Common myeloid progenitor, CD34-positive (primary cell): ENCODE data around the gene CFAP47.

Experiments used
- CTCF ChIA-PET: fragments of 350-600 bp; sonication (Branson Sonifier 250); formaldehyde crosslinking; loops from one replicate; lab custom pipeline; 2021; ENCODE audit warnings: antibody characterized with exemption; lab: Charles Lee
- POLR2A ChIA-PET: fragments of 350-600 bp; sonication (Branson Sonifier 250); formaldehyde crosslinking; loops from one replicate; lab custom pipeline; 2021; ENCODE audit warnings: antibody characterized with exemption; lab: Charles Lee
- DNase-seq, 3 donors: peaks; one replicate each; pipeline versions ENCODE4 v3.0.0 to v3.0.0-alpha.2; 2013
- H3K27ac ChIP-seq, 2 experiments: 1 replicate in 1 of 2; 2 replicates in 1 of 2; pipeline ENCODE4 v1.7.0; 2013; ENCODE audit warnings: inconsistent platforms in 2 of 2, low read length in 2 of 2, mild to moderate bottlenecking in 2 of 2, low read depth in 1 of 2, moderate library complexity in 1 of 2; ENCODE audit not compliant: severe bottlenecking in 2 of 2, insufficient read depth in 1 of 2, poor library complexity in 1 of 2
- H3K27me3 ChIP-seq, 5 experiments: replicated peaks in 2 of 5; 1 replicate in 3 of 5; 2 replicates in 2 of 5; pipeline versions ENCODE4 v1.6.1 to v1.7.0; 2013; ENCODE audit warnings: low read length in 4 of 5, mild to moderate bottlenecking in 2 of 5, moderate library complexity in 2 of 5, inconsistent platforms in 1 of 5; ENCODE audit not compliant: insufficient read depth in 5 of 5, control insufficient read depth in 4 of 5
- H3K36me3 ChIP-seq, 4 experiments: 1 replicate in 2 of 4; 2 replicates in 2 of 4; pipeline versions ENCODE4 v1.6.1 to v1.7.0; 2013; ENCODE audit warnings: low read length in 3 of 4, control low read depth in 1 of 4, mild to moderate bottlenecking in 1 of 4; ENCODE audit not compliant: control insufficient read depth in 4 of 4, insufficient read depth in 4 of 4
- H3K4me1 ChIP-seq, 4 experiments: 1 replicate in 3 of 4; 2 replicates in 1 of 4; pipeline versions ENCODE4 v1.6.1 to v1.7.1; 2013; ENCODE audit warnings: low read length in 3 of 4, mild to moderate bottlenecking in 3 of 4, control low read depth in 1 of 4, inconsistent platforms in 1 of 4, moderate library complexity in 1 of 4; ENCODE audit not compliant: control insufficient read depth in 4 of 4, insufficient read depth in 4 of 4; ENCODE audit errors: control extremely low read depth in 1 of 4
- H3K4me3 ChIP-seq, 7 experiments: 1 replicate in 4 of 7; 2 replicates in 3 of 7; pipeline versions ENCODE4 v1.5.1 to v1.7.0; 2013; ENCODE audit warnings: mild to moderate bottlenecking in 7 of 7, low read length in 6 of 7, moderate library complexity in 6 of 7, inconsistent platforms in 2 of 7, low read depth in 2 of 7, control low read depth in 1 of 7; ENCODE audit not compliant: insufficient read depth in 4 of 7, control insufficient read depth in 1 of 7; ENCODE audit errors: extremely low read depth in 1 of 7
- H3K9me3 ChIP-seq, 5 experiments: 1 replicate in 4 of 5; 2 replicates in 1 of 5; pipeline versions ENCODE4 v1.6.1 to v1.7.1; 2013; ENCODE audit warnings: low read length in 4 of 5, mild to moderate bottlenecking in 2 of 5, inconsistent platforms in 1 of 5, low read depth in 1 of 5, moderate library complexity in 1 of 5; ENCODE audit not compliant: control insufficient read depth in 4 of 5, insufficient read depth in 2 of 5; ENCODE audit errors: control extremely low read depth in 1 of 5
- WGBS: methylation state at CpG from one replicate; pipeline ENCODE4 v1.1.5; 2013; ENCODE audit not compliant: insufficient coverage; 5-methylcytosine and 5-hydroxymethylcytosine counted together

The CFAP47 gene

GRCh38 chrX:36336751-36337150 is 417.2 kb downstream of the CFAP47 start:
- Histone ChIP-seq H3K27ac (no peak overlapping the region), H3K27me3 (no peaks in the 10 kb centered on the region), H3K4me1 (no peaks in the 10 kb centered on the region), H3K36me3 (no peaks in the 10 kb centered on the region), H3K9me3 (no peaks in the 10 kb centered on the region), H3K4me3 (no peak overlapping the region)
- ChIA-PET POLR2A (no interaction called here), CTCF (no interaction called here)
- WGBS = no CpG with 5 or more reads among the region's 3 CpGs
- DNase-seq = no peak

DNA sequence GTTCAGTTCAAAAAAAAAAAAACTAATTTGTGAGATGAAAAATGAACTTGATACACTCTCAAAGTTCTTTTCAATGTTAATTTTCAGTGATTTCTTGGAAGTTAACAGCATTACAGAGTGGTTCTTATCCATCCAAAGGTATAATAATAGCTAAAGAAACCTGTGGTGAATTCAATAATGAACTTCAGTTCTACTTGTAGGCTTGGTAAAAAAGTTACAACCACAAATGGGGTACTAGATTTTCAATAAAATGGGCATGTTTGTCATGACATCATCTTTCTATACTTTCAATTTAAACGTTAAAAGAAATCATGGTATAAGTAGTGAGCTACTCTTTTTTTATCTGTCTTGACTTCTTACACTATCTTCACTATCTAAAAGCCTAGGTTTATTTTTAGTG is 424.8 kb downstream of the CFAP47 start:
- CTCF ChIA-PET = no interaction called here
- Histone ChIP-seq H3K4me3 (no peak overlapping the region), H3K9me3 (no peaks in the 10 kb centered on the region), H3K36me3 (no peaks in the 10 kb centered on the region), H3K27me3 (no peaks in the 10 kb centered on the region), H3K27ac (no peak overlapping the region), H3K4me1 (no peaks in the 10 kb centered on the region)
- DNase-seq = no peak
- POLR2A ChIA-PET = no interaction called here
- no CpG with 5 or more reads among the region's 1 CpG for WGBS

DNA sequence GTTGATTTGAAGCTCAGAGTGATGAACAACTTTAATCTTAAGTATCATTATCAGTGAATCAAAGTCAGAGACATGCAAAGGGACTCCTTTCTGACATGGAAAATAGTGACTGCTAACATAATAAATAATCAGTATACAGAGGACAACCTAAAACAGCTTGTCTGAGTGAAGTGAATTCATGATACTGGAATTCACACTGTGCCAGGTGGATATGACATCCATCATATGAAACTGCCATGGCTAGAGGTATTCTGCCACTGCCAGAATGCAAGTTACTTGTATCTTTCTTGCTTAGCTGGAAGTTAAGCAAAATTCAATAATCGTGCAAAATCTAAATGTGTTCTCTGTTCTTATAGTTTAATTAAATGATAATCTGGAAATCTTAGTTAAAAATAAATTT is 429.0 kb downstream of the CFAP47 start:
- Histone ChIP-seq H3K9me3 (no peaks in the 10 kb centered on the region), H3K27me3 (no peaks in the 10 kb centered on the region), H3K4me1 (no peaks in the 10 kb centered on the region), H3K36me3 (no peaks in the 10 kb centered on the region), H3K27ac (no peak overlapping the region), H3K4me3 (no peak overlapping the region)
- no CpG with 5 or more reads among the region's 1 CpG for WGBS
- no peak for DNase-seq
- ChIA-PET CTCF (no interaction called here), POLR2A (no interaction called here)

DNA sequence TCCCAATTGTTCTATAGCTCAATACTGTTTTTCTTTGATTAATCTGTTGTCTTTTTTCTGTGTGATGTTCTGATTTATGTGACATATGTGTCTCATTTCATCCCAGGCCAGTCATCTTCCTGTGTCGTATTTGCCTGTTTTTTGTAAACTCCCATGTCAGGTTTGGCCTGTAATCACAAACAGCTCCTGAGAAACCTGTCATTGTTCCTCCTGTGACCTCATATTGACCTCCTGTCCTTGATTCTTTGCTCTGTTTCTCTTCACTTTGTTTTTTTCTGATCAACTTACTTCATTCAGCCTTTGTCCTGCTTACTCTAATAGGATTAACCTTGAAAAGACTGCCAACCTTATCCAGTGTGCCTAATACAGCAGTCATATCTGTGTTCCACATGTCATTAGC is 438.3 kb downstream of the CFAP47 start:
- Histone ChIP-seq H3K4me3 (no peak overlapping the region), H3K36me3 (no peaks in the 10 kb centered on the region), H3K27me3 (no peaks in the 10 kb centered on the region), H3K9me3 (peaks cover 0 to 5% (median 0%) of the 10 kb centered on the region in 5 experiments), H3K4me1 (no peaks in the 10 kb centered on the region), H3K27ac (no peak overlapping the region)
- no peak for DNase-seq
- no CpG with 5 or more reads among the region's 1 CpG for WGBS
- POLR2A ChIA-PET = no interaction called here
- CTCF ChIA-PET = no interaction called here

GRCh38 chrX:36364262-36364661 is 444.7 kb downstream of the CFAP47 start:
- Histone ChIP-seq H3K9me3 (peaks cover 0 to 5% (median 0%) of the 10 kb centered on the region in 5 experiments), H3K4me1 (no peaks in the 10 kb centered on the region), H3K27me3 (no peaks in the 10 kb centered on the region), H3K4me3 (no peak overlapping the region), H3K36me3 (no peaks in the 10 kb centered on the region), H3K27ac (no peak overlapping the region)
- 71% methylated on average over 1 of the region's 1 CpG for WGBS
- CTCF ChIA-PET = no interaction called here
- no peak for DNase-seq
- POLR2A ChIA-PET = no interaction called here

DNA sequence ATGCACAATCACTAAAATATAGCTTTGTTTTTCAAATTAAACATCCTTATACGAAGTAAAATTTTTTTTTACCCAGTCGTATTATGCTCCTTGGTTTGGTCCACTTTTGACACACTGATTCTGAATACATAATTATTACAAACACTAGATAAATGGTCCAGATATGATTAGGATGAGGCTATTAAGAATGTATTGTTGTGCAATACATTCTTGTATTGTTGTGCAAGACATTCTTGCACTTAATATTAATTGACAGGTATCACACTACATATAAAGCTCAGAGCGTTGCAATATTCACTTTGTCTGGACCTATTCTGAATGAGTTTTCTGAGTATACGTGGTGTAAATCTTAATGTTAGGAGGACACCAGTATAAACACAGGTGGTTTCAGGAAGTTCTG is 464.0 kb downstream of the CFAP47 start:
- no peak for DNase-seq
- CTCF ChIA-PET = interaction anchor here (1.1 kb wide), 1 partner anchor 15 kb away, joined by 4 read pairs; no protein-coding TSS in a partner anchor
- Histone ChIP-seq H3K4me3 (no peak overlapping the region), H3K9me3 (peaks cover 0 to 1% (median 0%) of the 10 kb centered on the region in 5 experiments), H3K36me3 (no peaks in the 10 kb centered on the region), H3K4me1 (no peaks in the 10 kb centered on the region), H3K27ac (no peak overlapping the region), H3K27me3 (no peaks in the 10 kb centered on the region)
- 100% methylated on average over 1 of the region's 4 CpGs for WGBS
- POLR2A ChIA-PET = no interaction called here

- H3K4me3 ChIP-seq = no peak overlapping the region
- H3K4me1 ChIP-seq = no peaks in the 10 kb centered on the region
- 69% methylated on average over 3 of the region's 4 CpGs for WGBS
- no peak for DNase-seq
- CTCF ChIA-PET = no interaction called here
- no peaks in the 10 kb centered on the region for H3K36me3 ChIP-seq
- no peak overlapping the region for H3K27ac ChIP-seq
- no peaks in the 10 kb centered on the region for H3K27me3 ChIP-seq
- POLR2A ChIA-PET = no interaction called here
- H3K9me3 ChIP-seq = no peaks in the 10 kb centered on the region
These were observed 469.4 kb downstream of the CFAP47 start for GRCh38 chrX:36388901-36389300.
